ENCODE results near the gene ZSCAN21.

Gene ZSCAN21

GRCh38 chr7:100023526-100023925, 26.0 kb upstream of the ZSCAN21 start:
- Histone ChIP-seq H3K27ac (no peak overlapping the region), H3K36me3 (peaks cover 49% of the 10 kb centered on the region)
- no peak for TF ChIP-seq CTCF (IDR thresholded peaks at IDR 0.05; ENCODE audit: low read depth, low read length)

GRCh38 chr7:100024020-100024619, 25.5 kb upstream of the ZSCAN21 start:
- Histone ChIP-seq H3K4me3 (ENCODE audit: low read depth, low read length) (no peak overlapping the region), H3K9me3 (ENCODE audit: severe bottlenecking) (no peaks in the 10 kb centered on the region), H3K27ac (no peak overlapping the region), H3K27me3 (ENCODE audit: insufficient read depth, low read depth, severe bottlenecking) (no peaks in the 10 kb centered on the region), H3K36me3 (peaks cover 49% of the 10 kb centered on the region)
- DNase-seq: no peak
- no peak for TF ChIP-seq CTCF (IDR thresholded peaks at IDR 0.05; ENCODE audit: low read depth, low read length)

More at GRCh38 chr7:100023526-100023925, 26.0 kb upstream of the ZSCAN21 start:
- H3K27me3 ChIP-seq (ENCODE audit: insufficient read depth, low read depth, severe bottlenecking): no peaks in the 10 kb centered on the region
- H3K4me3 ChIP-seq (ENCODE audit: low read depth, low read length): no peak overlapping the region
- no peak for DNase-seq
- no peaks in the 10 kb centered on the region for H3K9me3 ChIP-seq (ENCODE audit: severe bottlenecking)

GRCh38 chr7:100027197-100027596, 22.4 kb upstream of the ZSCAN21 start:
- Histone ChIP-seq H3K36me3 (peaks cover 56% of the 10 kb centered on the region), H3K27me3 (ENCODE audit: insufficient read depth, low read depth, severe bottlenecking) (no peaks in the 10 kb centered on the region), H3K27ac (no peak overlapping the region), H3K4me3 (ENCODE audit: low read depth, low read length) (no peak overlapping the region), H3K9me3 (ENCODE audit: severe bottlenecking) (no peaks in the 10 kb centered on the region)
- no peak for DNase-seq
- TF ChIP-seq CTCF (IDR thresholded peaks at IDR 0.05; ENCODE audit: low read depth, low read length): no peak

- no peak overlapping the region for H3K4me3 ChIP-seq (ENCODE audit: low read depth, low read length)
- peaks cover 58% of the 10 kb centered on the region for H3K36me3 ChIP-seq
- H3K9me3 ChIP-seq (ENCODE audit: severe bottlenecking): no peaks in the 10 kb centered on the region
- no peak for DNase-seq
- H3K27ac ChIP-seq: no peak overlapping the region
- TF ChIP-seq CTCF (IDR thresholded peaks at IDR 0.05; ENCODE audit: low read depth, low read length): no peak
- H3K27me3 ChIP-seq (ENCODE audit: insufficient read depth, low read depth, severe bottlenecking): no peaks in the 10 kb centered on the region
Observed at GRCh38 chr7:100029596-100029995, 20.0 kb upstream of the ZSCAN21 start.

- H3K9me3 ChIP-seq (ENCODE audit: severe bottlenecking): no peaks in the 10 kb centered on the region
- no peak for DNase-seq
- no peak overlapping the region for H3K27ac ChIP-seq
- H3K27me3 ChIP-seq (ENCODE audit: insufficient read depth, low read depth, severe bottlenecking): no peaks in the 10 kb centered on the region
- H3K36me3 ChIP-seq: peaks cover 66% of the 10 kb centered on the region
- no peak for TF ChIP-seq CTCF (IDR thresholded peaks at IDR 0.05; ENCODE audit: low read depth, low read length)
- no peak overlapping the region for H3K4me3 ChIP-seq (ENCODE audit: low read depth, low read length)
Observed at GRCh38 chr7:100033526-100033925, 16.0 kb upstream of the ZSCAN21 start.
